WTC11 (cell line): ENCODE results near the gene MEAK7. TPM values are rescaled to one million over a fixed set of nuclear protein-coding genes. Genes with fewer than 3 reads are reported as not detected.
A peak's percentile ranks its signal among the peaks of the same experiment; 100 is the strongest.

Source experiments
- ATAC-seq: fragments of 200-7000 bp; cut with Tn5 transposase; 2 replicates; pipeline ENCODE4 v1.10.0; 2021; ENCODE audit warnings: mild to moderate bottlenecking, moderate library complexity
- CTCF ChIA-PET: fragments of 300-600 bp; sonication (Branson Sonifier 250); formaldehyde crosslinking; loops from one replicate; lab custom pipeline; 2021; ENCODE audit warnings: antibody characterized with exemption; lab: Charles Lee
- POLR2A ChIA-PET: fragments of 350-600 bp; sonication (Branson Sonifier 250); formaldehyde crosslinking; loops from one replicate; lab custom pipeline; 2021; ENCODE audit warnings: antibody characterized with exemption; lab: Charles Lee
- DNase-seq: peaks from one replicate; pipeline ENCODE4 v3.0.0; 2021; ENCODE audit warnings: low spot score
- H3K27ac Mint-ChIP-seq: 2 replicates; pipeline ENCODE4 v1.8.0; 2021; ENCODE audit warnings: mixed read lengths
- H3K27me3 Mint-ChIP-seq: 2 replicates; pipeline ENCODE4 v1.8.0; 2021; ENCODE audit warnings: low read depth, mild to moderate bottlenecking, moderate library complexity, mixed read lengths
- H3K36me3 Mint-ChIP-seq: 2 replicates; pipeline ENCODE4 v1.8.0; 2021; ENCODE audit warnings: mixed read lengths
- H3K4me1 Mint-ChIP-seq: 2 replicates; pipeline ENCODE4 v1.8.0; 2022; ENCODE audit warnings: mixed read lengths
- H3K4me3 Mint-ChIP-seq: 2 replicates; pipeline ENCODE4 v1.8.0; 2021; ENCODE audit warnings: mild to moderate bottlenecking, moderate library complexity, mixed read lengths
- H3K9me3 Mint-ChIP-seq: 2 replicates; pipeline ENCODE4 v1.8.0; 2021; ENCODE audit warnings: mixed read lengths
- CREM ChIP-seq: sonication (generic); formaldehyde crosslinking; IDR thresholded peaks from 2 replicates; pipeline ENCODE4 v1.8.1; 2022; ENCODE audit warnings: mild to moderate bottlenecking, missing genetic modification reagents, moderate library complexity
- ELF4 ChIP-seq: sonication (generic); formaldehyde crosslinking; IDR thresholded peaks from 2 replicates; pipeline ENCODE4 v1.8.1; 2022; ENCODE audit warnings: low read depth, mild to moderate bottlenecking, moderate library complexity, missing genetic modification reagents
- MXD4 ChIP-seq: fragments of 250-450 bp; sonication (Bioruptor Pico); IDR thresholded peaks from 2 replicates; pipeline ENCODE4 v1.8.0; 2021; ENCODE audit warnings: mild to moderate bottlenecking, moderate library complexity, borderline replicate concordance
- NR3C1 ChIP-seq: sonication (generic); formaldehyde crosslinking; conservative IDR thresholded peaks from 2 replicates; pipeline ENCODE4 v1.8.1; 2023; ENCODE audit warnings: low read depth, mild to moderate bottlenecking, missing genetic modification reagents
- PRRX2 ChIP-seq: fragments of 250-450 bp; sonication (Bioruptor Pico); IDR thresholded peaks from 2 replicates; pipeline ENCODE4 v1.8.0; 2021; ENCODE audit warnings: mild to moderate bottlenecking
- RELA ChIP-seq: sonication (generic); formaldehyde crosslinking; IDR thresholded peaks from 2 replicates; pipeline ENCODE4 v1.8.1; 2022; ENCODE audit warnings: missing genetic modification reagents, mild to moderate bottlenecking, borderline replicate concordance
- SP1 ChIP-seq: sonication (generic); formaldehyde crosslinking; conservative IDR thresholded peaks from 2 replicates; pipeline ENCODE4 v1.8.1; 2022; ENCODE audit warnings: missing genetic modification reagents
- ZNF121 ChIP-seq: sonication (generic); formaldehyde crosslinking; IDR thresholded peaks from 2 replicates; pipeline ENCODE4 v1.8.0; 2023; ENCODE audit warnings: missing genetic modification reagents
- ZNF317 ChIP-seq: sonication (generic); formaldehyde crosslinking; IDR thresholded peaks from 2 replicates; pipeline ENCODE4 v1.8.1; 2023; ENCODE audit warnings: low read depth, mild to moderate bottlenecking, moderate library complexity, missing genetic modification reagents, borderline replicate concordance
- ZNF671 ChIP-seq: fragments of 250-450 bp; sonication (Bioruptor Pico); IDR thresholded peaks from 2 replicates; pipeline ENCODE4 v1.8.0; 2021; ENCODE audit warnings: mild to moderate bottlenecking
- total RNA-seq: library from RNA; stranded (reverse); gene quantifications from 3 replicates; pipeline ENCODE4 v1.2.3, GENCODE V29; 2021
- TF ChIP-seq, protein P1 (sequence below): fragments of 250-450 bp; sonication (Bioruptor Pico); IDR thresholded peaks from 2 replicates; pipeline ENCODE4 v1.9.0; 2021; ENCODE audit warnings: mild to moderate bottlenecking
- TF ChIP-seq, protein P2 (sequence below): sonication (generic); formaldehyde crosslinking; IDR thresholded peaks from 2 replicates; pipeline ENCODE4 v1.8.1; 2022; ENCODE audit warnings: mild to moderate bottlenecking, moderate library complexity, missing genetic modification reagents
- TF ChIP-seq, protein P3 (sequence below): sonication (generic); formaldehyde crosslinking; IDR thresholded peaks from 2 replicates; pipeline ENCODE4 v1.8.0; 2023; ENCODE audit warnings: mild to moderate bottlenecking, missing genetic modification reagents
- TF ChIP-seq, protein P4 (sequence below): sonication (generic); formaldehyde crosslinking; IDR thresholded peaks from 2 replicates; pipeline ENCODE4 v1.8.0; 2022; ENCODE audit warnings: mild to moderate bottlenecking, missing genetic modification reagents
- TF ChIP-seq, protein P5 (sequence below): sonication (generic); formaldehyde crosslinking; IDR thresholded peaks from 2 replicates; pipeline ENCODE4 v1.8.1; 2023; ENCODE audit warnings: mild to moderate bottlenecking, moderate library complexity, missing genetic modification reagents
- TF ChIP-seq, protein P6 (sequence below): sonication (generic); formaldehyde crosslinking; IDR thresholded peaks from 2 replicates; pipeline ENCODE4 v1.8.1; 2022; ENCODE audit warnings: low read depth, mild to moderate bottlenecking, moderate library complexity, missing genetic modification reagents, borderline replicate concordance

The MEAK7 gene
- total RNA-seq, 1 experiment from 2014 or later, result 14.4 TPM

DNA sequence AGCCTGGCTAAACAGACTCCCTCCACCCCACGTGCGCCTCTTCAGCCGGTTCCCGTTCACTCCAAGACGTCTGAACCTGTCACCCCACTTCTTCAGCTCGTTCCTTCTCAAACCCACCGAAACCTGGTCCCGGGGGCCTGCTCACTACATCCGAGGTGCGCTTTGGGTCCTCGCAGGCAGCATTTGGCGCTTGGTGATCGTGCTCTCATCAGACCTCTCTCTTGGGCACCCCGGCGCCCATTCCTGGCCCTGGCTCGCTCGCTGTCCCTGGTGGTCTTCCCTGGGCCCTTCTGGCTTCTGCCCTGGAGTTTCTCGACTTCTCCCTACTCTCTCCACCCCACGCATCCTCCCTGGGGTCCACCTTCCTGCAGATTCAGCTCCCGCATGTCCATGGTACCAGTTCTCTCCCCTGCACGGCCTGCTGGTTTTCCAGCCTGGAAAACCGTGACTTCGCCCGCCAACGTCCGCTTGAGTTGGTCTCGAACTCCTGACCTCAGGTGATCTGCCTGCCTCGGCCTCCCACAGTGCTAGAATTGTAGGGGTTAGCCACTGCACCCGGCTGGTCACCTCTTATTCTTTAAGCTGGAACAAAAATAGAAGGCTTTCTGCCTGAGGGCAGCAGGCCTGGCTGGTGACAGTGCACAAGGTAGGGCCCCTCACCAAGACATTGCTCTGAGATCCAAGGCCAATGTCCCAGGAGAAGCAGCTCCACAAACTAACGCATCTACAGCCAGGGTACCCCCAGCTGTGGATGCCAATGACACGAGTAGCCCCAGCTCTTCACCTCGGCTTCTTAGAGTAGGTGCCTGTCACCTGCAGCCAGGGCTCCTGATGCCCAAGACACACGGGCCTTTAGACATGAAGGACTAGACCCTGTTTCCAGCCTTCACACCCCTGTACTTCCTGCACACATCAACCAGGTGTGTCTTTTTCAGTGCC is 1.1 kb upstream of the MEAK7 start:
- CTCF ChIA-PET, result interaction anchor here (0.6 to 2.4 kb wide), 52 partner anchors 8 to 610 kb away, joined by 3 to 18 read pairs (median 4); partner anchors contain the start of genes ATP2C2 and TAF1C

More for the DNA sequence above, 1.1 kb upstream of the MEAK7 start:
- no peaks in the 10 kb centered on the region for H3K36me3 Mint-ChIP-seq
- H3K27me3 Mint-ChIP-seq, result no peaks in the 10 kb centered on the region
- POLR2A ChIA-PET, result no interaction called here
- TF ChIP-seq, protein P1, sequence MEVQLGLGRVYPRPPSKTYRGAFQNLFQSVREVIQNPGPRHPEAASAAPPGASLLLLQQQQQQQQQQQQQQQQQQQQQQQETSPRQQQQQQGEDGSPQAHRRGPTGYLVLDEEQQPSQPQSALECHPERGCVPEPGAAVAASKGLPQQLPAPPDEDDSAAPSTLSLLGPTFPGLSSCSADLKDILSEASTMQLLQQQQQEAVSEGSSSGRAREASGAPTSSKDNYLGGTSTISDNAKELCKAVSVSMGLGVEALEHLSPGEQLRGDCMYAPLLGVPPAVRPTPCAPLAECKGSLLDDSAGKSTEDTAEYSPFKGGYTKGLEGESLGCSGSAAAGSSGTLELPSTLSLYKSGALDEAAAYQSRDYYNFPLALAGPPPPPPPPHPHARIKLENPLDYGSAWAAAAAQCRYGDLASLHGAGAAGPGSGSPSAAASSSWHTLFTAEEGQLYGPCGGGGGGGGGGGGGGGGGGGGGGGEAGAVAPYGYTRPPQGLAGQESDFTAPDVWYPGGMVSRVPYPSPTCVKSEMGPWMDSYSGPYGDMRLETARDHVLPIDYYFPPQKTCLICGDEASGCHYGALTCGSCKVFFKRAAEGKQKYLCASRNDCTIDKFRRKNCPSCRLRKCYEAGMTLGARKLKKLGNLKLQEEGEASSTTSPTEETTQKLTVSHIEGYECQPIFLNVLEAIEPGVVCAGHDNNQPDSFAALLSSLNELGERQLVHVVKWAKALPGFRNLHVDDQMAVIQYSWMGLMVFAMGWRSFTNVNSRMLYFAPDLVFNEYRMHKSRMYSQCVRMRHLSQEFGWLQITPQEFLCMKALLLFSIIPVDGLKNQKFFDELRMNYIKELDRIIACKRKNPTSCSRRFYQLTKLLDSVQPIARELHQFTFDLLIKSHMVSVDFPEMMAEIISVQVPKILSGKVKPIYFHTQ (CRISPR knock-in tag), result no peak
- TF ChIP-seq NR3C1 (CRISPR knock-in tag) (no peak), CREM (CRISPR knock-in tag) (no peak), PRRX2 (CRISPR knock-in tag) (no peak), RELA (CRISPR knock-in tag) (no peak), ZNF317 (CRISPR knock-in tag) (no peak), SP1 (no peak), ELF4 (CRISPR knock-in tag) (no peak), MXD4 (CRISPR knock-in tag) (no peak), ZNF671 (CRISPR knock-in tag) (no peak), ZNF121 (CRISPR knock-in tag) (no peak)
- TF ChIP-seq, protein P2, sequence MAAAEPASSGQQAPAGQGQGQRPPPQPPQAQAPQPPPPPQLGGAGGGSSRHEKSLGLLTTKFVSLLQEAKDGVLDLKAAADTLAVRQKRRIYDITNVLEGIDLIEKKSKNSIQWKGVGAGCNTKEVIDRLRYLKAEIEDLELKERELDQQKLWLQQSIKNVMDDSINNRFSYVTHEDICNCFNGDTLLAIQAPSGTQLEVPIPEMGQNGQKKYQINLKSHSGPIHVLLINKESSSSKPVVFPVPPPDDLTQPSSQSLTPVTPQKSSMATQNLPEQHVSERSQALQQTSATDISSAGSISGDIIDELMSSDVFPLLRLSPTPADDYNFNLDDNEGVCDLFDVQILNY (CRISPR knock-in tag), result no peak
- TF ChIP-seq, protein P3, sequence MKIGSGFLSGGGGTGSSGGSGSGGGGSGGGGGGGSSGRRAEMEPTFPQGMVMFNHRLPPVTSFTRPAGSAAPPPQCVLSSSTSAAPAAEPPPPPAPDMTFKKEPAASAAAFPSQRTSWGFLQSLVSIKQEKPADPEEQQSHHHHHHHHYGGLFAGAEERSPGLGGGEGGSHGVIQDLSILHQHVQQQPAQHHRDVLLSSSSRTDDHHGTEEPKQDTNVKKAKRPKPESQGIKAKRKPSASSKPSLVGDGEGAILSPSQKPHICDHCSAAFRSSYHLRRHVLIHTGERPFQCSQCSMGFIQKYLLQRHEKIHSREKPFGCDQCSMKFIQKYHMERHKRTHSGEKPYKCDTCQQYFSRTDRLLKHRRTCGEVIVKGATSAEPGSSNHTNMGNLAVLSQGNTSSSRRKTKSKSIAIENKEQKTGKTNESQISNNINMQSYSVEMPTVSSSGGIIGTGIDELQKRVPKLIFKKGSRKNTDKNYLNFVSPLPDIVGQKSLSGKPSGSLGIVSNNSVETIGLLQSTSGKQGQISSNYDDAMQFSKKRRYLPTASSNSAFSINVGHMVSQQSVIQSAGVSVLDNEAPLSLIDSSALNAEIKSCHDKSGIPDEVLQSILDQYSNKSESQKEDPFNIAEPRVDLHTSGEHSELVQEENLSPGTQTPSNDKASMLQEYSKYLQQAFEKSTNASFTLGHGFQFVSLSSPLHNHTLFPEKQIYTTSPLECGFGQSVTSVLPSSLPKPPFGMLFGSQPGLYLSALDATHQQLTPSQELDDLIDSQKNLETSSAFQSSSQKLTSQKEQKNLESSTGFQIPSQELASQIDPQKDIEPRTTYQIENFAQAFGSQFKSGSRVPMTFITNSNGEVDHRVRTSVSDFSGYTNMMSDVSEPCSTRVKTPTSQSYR (CRISPR knock-in tag), result no peak
- TF ChIP-seq, protein P4, sequence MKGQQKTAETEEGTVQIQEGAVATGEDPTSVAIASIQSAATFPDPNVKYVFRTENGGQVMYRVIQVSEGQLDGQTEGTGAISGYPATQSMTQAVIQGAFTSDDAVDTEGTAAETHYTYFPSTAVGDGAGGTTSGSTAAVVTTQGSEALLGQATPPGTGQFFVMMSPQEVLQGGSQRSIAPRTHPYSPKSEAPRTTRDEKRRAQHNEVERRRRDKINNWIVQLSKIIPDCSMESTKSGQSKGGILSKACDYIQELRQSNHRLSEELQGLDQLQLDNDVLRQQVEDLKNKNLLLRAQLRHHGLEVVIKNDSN (CRISPR knock-in tag), result no peak
- TF ChIP-seq, protein P5, sequence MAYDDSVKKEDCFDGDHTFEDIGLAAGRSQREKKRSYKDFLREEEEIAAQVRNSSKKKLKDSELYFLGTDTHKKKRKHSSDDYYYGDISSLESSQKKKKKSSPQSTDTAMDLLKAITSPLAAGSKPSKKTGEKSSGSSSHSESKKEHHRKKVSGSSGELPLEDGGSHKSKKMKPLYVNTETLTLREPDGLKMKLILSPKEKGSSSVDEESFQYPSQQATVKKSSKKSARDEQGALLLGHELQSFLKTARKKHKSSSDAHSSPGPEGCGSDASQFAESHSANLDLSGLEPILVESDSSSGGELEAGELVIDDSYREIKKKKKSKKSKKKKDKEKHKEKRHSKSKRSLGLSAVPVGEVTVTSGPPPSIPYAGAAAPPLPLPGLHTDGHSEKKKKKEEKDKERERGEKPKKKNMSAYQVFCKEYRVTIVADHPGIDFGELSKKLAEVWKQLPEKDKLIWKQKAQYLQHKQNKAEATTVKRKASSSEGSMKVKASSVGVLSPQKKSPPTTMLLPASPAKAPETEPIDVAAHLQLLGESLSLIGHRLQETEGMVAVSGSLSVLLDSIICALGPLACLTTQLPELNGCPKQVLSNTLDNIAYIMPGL (CRISPR knock-in tag), result no peak
- TF ChIP-seq, protein P6, sequence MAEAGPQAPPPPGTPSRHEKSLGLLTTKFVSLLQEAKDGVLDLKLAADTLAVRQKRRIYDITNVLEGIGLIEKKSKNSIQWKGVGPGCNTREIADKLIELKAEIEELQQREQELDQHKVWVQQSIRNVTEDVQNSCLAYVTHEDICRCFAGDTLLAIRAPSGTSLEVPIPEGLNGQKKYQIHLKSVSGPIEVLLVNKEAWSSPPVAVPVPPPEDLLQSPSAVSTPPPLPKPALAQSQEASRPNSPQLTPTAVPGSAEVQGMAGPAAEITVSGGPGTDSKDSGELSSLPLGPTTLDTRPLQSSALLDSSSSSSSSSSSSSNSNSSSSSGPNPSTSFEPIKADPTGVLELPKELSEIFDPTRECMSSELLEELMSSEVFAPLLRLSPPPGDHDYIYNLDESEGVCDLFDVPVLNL (CRISPR knock-in tag), result no peak
- H3K27ac Mint-ChIP-seq, result peak overlapping the region; percentile 82
- DNase-seq (peak; percentile 10), ATAC-seq (no peak)
- no peaks in the 10 kb centered on the region for H3K9me3 Mint-ChIP-seq
- peaks cover 27% of the 10 kb centered on the region for H3K4me1 Mint-ChIP-seq
- peak overlapping the region; percentile 79 for H3K4me3 Mint-ChIP-seq
